H1 (cell line): Measurements from ENCODE around the gene RGS17. TPM values are rescaled to one million over a fixed set of nuclear protein-coding genes. Genes with fewer than 3 reads are reported as not detected.

ENCODE experiments used
- CTCF ChIA-PET: fragments of 300-600 bp; sonication (Branson Sonifier 250); formaldehyde crosslinking; loops from one replicate; lab custom pipeline; 2021; ENCODE audit not compliant: partially characterized antibody; lab: Charles Lee
- POLR2A ChIA-PET: fragments of 300-600 bp; sonication (Branson Sonifier 250); formaldehyde crosslinking; loops from one replicate; lab custom pipeline; 2021; ENCODE audit warnings: inconsistent platforms; ENCODE audit not compliant: partially characterized antibody; lab: Charles Lee
- DNase-seq, 2 experiments: peaks; one replicate each; pipeline versions ENCODE4 v3.0.0 to v3.0.0-alpha.2; 2010 to 2022; ENCODE audit warnings: low spot score in 2 of 2, low read depth in 1 of 2, mixed read lengths in 1 of 2
- FAIRE-seq: peaks from 2 replicates; lab custom pipeline; 2011; peaks lifted over from hg19 to GRCh38; lab: Jason Lieb, UNC
- H2AFZ ChIP-seq: 2 replicates; pipeline ENCODE4 v1.8.1; 2012; ENCODE audit warnings: low read length, inconsistent platforms
- H2AK5ac ChIP-seq: 2 replicates; pipeline ENCODE4 v1.6.1; 2013; ENCODE audit warnings: low read depth, low read length
- H2BK120ac ChIP-seq: replicated peaks from 2 replicates; pipeline ENCODE3; 2013; ENCODE audit warnings: low read depth, low read length, inconsistent platforms
- H2BK12ac ChIP-seq: 2 replicates; pipeline ENCODE4 v1.6.1; 2013; ENCODE audit warnings: low read depth, low read length
- H2BK15ac ChIP-seq: 2 replicates; pipeline ENCODE4 v1.6.1; 2013; ENCODE audit warnings: low read length
- H2BK20ac ChIP-seq: 2 replicates; pipeline ENCODE4 v1.6.1; 2013; ENCODE audit warnings: low read length
- H2BK5ac ChIP-seq: 2 replicates; pipeline ENCODE4 v1.6.1; 2013; ENCODE audit warnings: low read depth, low read length
- H3K14ac ChIP-seq: 2 replicates; pipeline ENCODE4 v1.6.1; 2013; ENCODE audit warnings: inconsistent platforms; ENCODE audit not compliant: insufficient read length
- H3K18ac ChIP-seq: 2 replicates; pipeline ENCODE4 v1.6.1; 2013; ENCODE audit warnings: low read length; ENCODE audit errors: extremely low read depth
- H3K23ac ChIP-seq: 2 replicates; pipeline ENCODE4 v1.6.1; 2013; ENCODE audit warnings: inconsistent platforms; ENCODE audit not compliant: insufficient read length
- H3K23me2 ChIP-seq: 2 replicates; pipeline ENCODE4 v1.6.1; 2013; ENCODE audit warnings: low read depth, low read length
- H3K27ac ChIP-seq: 2 replicates; pipeline ENCODE4 v1.6.1; 2011; ENCODE audit warnings: low read depth, low read length, inconsistent platforms
- H3K27me3 ChIP-seq, 4 experiments: replicated peaks in 1 of 4; 1 replicate in 1 of 4; 2 replicates in 3 of 4; pipeline versions ENCODE4 v1.6.1 to v1.8.1; 2011 to 2013; ENCODE audit warnings: low read length in 3 of 4, mild to moderate bottlenecking in 3 of 4, inconsistent platforms in 2 of 4, mixed read lengths in 2 of 4, moderate library complexity in 1 of 4; ENCODE audit not compliant: control insufficient read depth in 3 of 4, insufficient read depth in 3 of 4; ENCODE audit errors: extremely low read depth in 1 of 4
- H3K36me3 ChIP-seq, 4 experiments: 2 replicates each; pipeline versions ENCODE4 v1.6.1 to v1.8.1; 2011 to 2013; ENCODE audit warnings: mild to moderate bottlenecking in 4 of 4, low read length in 3 of 4, moderate library complexity in 2 of 4, control low read depth in 1 of 4, inconsistent platforms in 1 of 4; ENCODE audit not compliant: insufficient read depth in 4 of 4, control insufficient read depth in 2 of 4
- H3K4ac ChIP-seq: replicated peaks from 2 replicates; pipeline ENCODE3; 2013; ENCODE audit warnings: low read length, low read depth, mixed read lengths, inconsistent platforms; ENCODE audit not compliant: insufficient read length
- H3K4me1 ChIP-seq, 4 experiments: replicated peaks in 1 of 4; 1 replicate in 1 of 4; 2 replicates in 3 of 4; pipeline versions ENCODE4 v1.6.1 to v1.8.1; 2011 to 2013; ENCODE audit warnings: low read length in 3 of 4, inconsistent platforms in 2 of 4, mixed read lengths in 1 of 4; ENCODE audit not compliant: insufficient read depth in 4 of 4, control insufficient read depth in 3 of 4
- H3K4me2 ChIP-seq, 2 experiments: 2 replicates each; pipeline versions ENCODE4 v1.6.1 to v1.8.1; 2011 to 2013; ENCODE audit warnings: low read depth in 2 of 2, low read length in 2 of 2, control low read depth in 1 of 2, inconsistent platforms in 1 of 2, mild to moderate bottlenecking in 1 of 2; ENCODE audit not compliant: insufficient read depth in 1 of 2
- H3K4me3 ChIP-seq, 4 experiments: fragments of 200-600, 300-600 bp in 1 of 4; sonication (generic), shearing (Covaris generic), sonication (Bioruptor Twin) in 1 of 4; 2 replicates each; pipeline versions ENCODE4 v1.5.1 to v1.8.1; 2011 to 2016; ENCODE audit warnings: low read length in 4 of 4, low read depth in 3 of 4, control low read depth in 2 of 4, inconsistent platforms in 2 of 4, mild to moderate bottlenecking in 2 of 4, mixed read lengths in 1 of 4, moderate library complexity in 1 of 4; ENCODE audit not compliant: insufficient read depth in 2 of 4; ENCODE audit errors: extremely low read depth in 1 of 4
- H3K56ac ChIP-seq: replicated peaks from 2 replicates; pipeline ENCODE3; 2013; ENCODE audit warnings: low read depth, mild to moderate bottlenecking, mixed read lengths, low read length, inconsistent platforms; ENCODE audit not compliant: insufficient read length
- H3K79me1 ChIP-seq: 2 replicates; pipeline ENCODE4 v1.6.1; 2013; ENCODE audit warnings: low read depth, low read length, control low read depth
- H3K79me2 ChIP-seq, 2 experiments: 2 replicates each; pipeline versions ENCODE4 v1.6.1 to v1.8.1; 2012 to 2013; ENCODE audit warnings: low read length in 2 of 2, mild to moderate bottlenecking in 2 of 2, inconsistent platforms in 1 of 2; ENCODE audit not compliant: insufficient read depth in 2 of 2, control insufficient read depth in 1 of 2
- H3K9ac ChIP-seq, 4 experiments: replicated peaks in 1 of 4; 1 replicate in 1 of 4; 2 replicates in 3 of 4; pipeline versions ENCODE4 v1.6.1 to v1.8.1; 2011 to 2013; ENCODE audit warnings: low read depth in 3 of 4, low read length in 3 of 4, control low read depth in 2 of 4, mild to moderate bottlenecking in 2 of 4, moderate library complexity in 2 of 4, inconsistent platforms in 1 of 4; ENCODE audit errors: extremely low read depth in 1 of 4
- H3K9me3 ChIP-seq, 2 experiments: 2 replicates each; pipeline versions ENCODE4 v1.6.1 to v1.8.1; 2012 to 2013; ENCODE audit warnings: mild to moderate bottlenecking in 2 of 2, moderate library complexity in 2 of 2, control low read depth in 1 of 2, inconsistent platforms in 1 of 2, low read depth in 1 of 2, low read length in 1 of 2, mixed read lengths in 1 of 2; ENCODE audit not compliant: insufficient read depth in 2 of 2
- H4K20me1 ChIP-seq, 2 experiments: replicated peaks in 1 of 2; 2 replicates each; pipeline versions ENCODE3 to v1.8.1; 2011 to 2013; ENCODE audit warnings: inconsistent platforms in 2 of 2, low read length in 2 of 2, mild to moderate bottlenecking in 1 of 2; ENCODE audit not compliant: insufficient read depth in 2 of 2, control insufficient read depth in 1 of 2
- H4K5ac ChIP-seq: 2 replicates; pipeline ENCODE4 v1.6.1; 2013; ENCODE audit warnings: low read length, low read depth, mixed read lengths, inconsistent platforms; ENCODE audit not compliant: insufficient read length
- H4K8ac ChIP-seq: 2 replicates; pipeline ENCODE4 v1.8.0; 2013; ENCODE audit warnings: mild to moderate bottlenecking, moderate library complexity, low read length, inconsistent platforms; ENCODE audit not compliant: insufficient read depth; ENCODE audit errors: extremely low read depth
- H4K91ac ChIP-seq: replicated peaks from 2 replicates; pipeline ENCODE3; 2013; ENCODE audit warnings: low read length, mixed read lengths, inconsistent platforms; ENCODE audit not compliant: insufficient read length
- CEBPB ChIP-seq: IDR thresholded peaks from 2 replicates; pipeline ENCODE4 v1.6.1; 2012; ENCODE audit warnings: low read depth, low read length
- CHD2 ChIP-seq: IDR thresholded peaks from 2 replicates; pipeline ENCODE4 v1.6.1; 2012; ENCODE audit warnings: low read length, improper control_type of control experiment
- NANOG ChIP-seq: IDR thresholded peaks from 2 replicates; pipeline ENCODE4 v1.6.1; 2011; ENCODE audit warnings: low read length, low read depth, mild to moderate bottlenecking, inconsistent platforms; ENCODE audit not compliant: insufficient read depth, poor library complexity, severe bottlenecking
- RBBP5 ChIP-seq: IDR thresholded peaks from 2 replicates; pipeline ENCODE4 v1.7.1; 2012; ENCODE audit warnings: low read depth, mild to moderate bottlenecking, inconsistent platforms, low read length, moderate library complexity, borderline replicate concordance
- WGBS, 2 experiments: shearing (Covaris generic) in 1 of 2; methylation state at CpG; one replicate each; pipeline versions ENCODE4 v1.1.6 to v1.1.7; 2013 to 2015; ENCODE audit warnings: low lambda C conversion rate in 2 of 2, mixed read lengths in 2 of 2, inconsistent platforms in 1 of 2, low coverage in 1 of 2, missing lambda C conversion rate in 1 of 2; ENCODE audit not compliant: insufficient replicate concordance in 2 of 2, insufficient coverage in 1 of 2, insufficient read length in 1 of 2; ENCODE audit errors: extremely low coverage in 1 of 2, missing lambda C conversion rate in 1 of 2; 5-methylcytosine and 5-hydroxymethylcytosine counted together
- polyA plus RNA-seq, 7 experiments: library from polyadenylated mRNA; depleted of rRNA in 3 of 7; stranded (reverse) in 5 of 7; unstranded in 2 of 7; fragments of >200 nt in 5 of 7; fragments of 200-250 nt in 2 of 7; gene quantifications; 1 replicate in 5 of 7; 2 replicates in 1 of 7; 4 replicates in 1 of 7; pipeline versions ENCODE4 v1.2.1 to v1.2.3, GENCODE V29; 2011 to 2013; ENCODE audit warnings: missing spikeins in 2 of 7, mixed read lengths in 2 of 7
- total RNA-seq: library from RNA; stranded (reverse); fragmentation: NEBNext Ultra II Directional; extraction: Animal tissue kit (Norgen Biotek cat#: 25700); gene quantifications from 2 replicates; pipeline ENCODE4 v1.2.1, GENCODE V29; 2021

The RGS17 gene
- total and polyA plus RNA-seq, 2 of the 8 experiments (the other 6 are each of a cell fraction or from before 2014, with no cell fraction given) = 2.0 to 12.2 TPM

DNA sequence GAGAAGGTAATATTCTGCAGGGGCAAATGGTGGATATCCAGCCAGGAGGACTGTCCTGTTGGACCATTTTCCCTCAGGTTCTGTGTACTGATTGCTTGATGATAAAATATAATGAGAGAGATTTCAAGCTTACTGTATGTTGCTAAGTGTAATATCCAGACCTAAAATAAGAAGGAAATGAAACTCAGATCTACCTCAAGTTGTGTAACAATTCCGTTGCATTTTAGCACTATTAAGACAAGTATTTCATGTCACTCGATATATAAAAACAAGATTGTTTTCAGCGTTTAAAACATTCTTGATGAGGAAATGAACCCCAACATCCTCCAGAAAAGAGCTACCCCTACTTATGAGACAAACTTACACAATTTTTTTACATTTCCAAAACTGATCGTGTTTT is 57.2 kb downstream of the RGS17 start:
- Histone ChIP-seq H3K23ac (no peak overlapping the region), H4K8ac (no peak overlapping the region), H2BK20ac (no peak overlapping the region), H2BK5ac (no peak overlapping the region), H3K79me1 (no peaks in the 10 kb centered on the region; the same call in 1 of the 2 replicates), H3K56ac (no peak overlapping the region), H4K5ac (no peak overlapping the region), H3K9me3 (no peaks in the 10 kb centered on the region), H2AK5ac (no peak overlapping the region), H3K23me2 (no peaks in the 10 kb centered on the region), H3K4ac (no peak overlapping the region), H3K4me3 (no peak overlapping the region), H3K18ac (no peak overlapping the region), H3K36me3 (no peaks in the 10 kb centered on the region), H3K27ac (no peak overlapping the region), H3K14ac (no peak overlapping the region), H2AFZ (no peak overlapping the region), H4K20me1 (peaks cover 0 to 2% of the 10 kb centered on the region in 2 experiments), H4K91ac (no peak overlapping the region), H2BK12ac (no peak overlapping the region), H2BK120ac (no peak overlapping the region), H3K4me1 (no peaks in the 10 kb centered on the region), H3K79me2 (no peaks in the 10 kb centered on the region), H2BK15ac (no peak overlapping the region), H3K27me3 (no peaks in the 10 kb centered on the region), H3K4me2 (no peak overlapping the region), H3K9ac (no peak overlapping the region)
- no peak for DNase-seq
- ChIA-PET POLR2A (no interaction called here), CTCF (interaction anchor here (1.0 to 1.3 kb wide), 2 partner anchors 11 to 32 kb away, joined by 3 read pairs; no protein-coding TSS in a partner anchor)
- 89% methylated on average over 4 of the region's 4 CpGs; no CpG with 5 or more reads in 1 of the 2 experiments for WGBS, 2 experiments
- no peak for TF ChIP-seq NANOG
- no peak for TF ChIP-seq RBBP5
- TF ChIP-seq CHD2 = no peak
- no peak for TF ChIP-seq CEBPB
- FAIRE-seq = no peak
